Kidney (tissue), 14 donors: ENCODE measurements around the gene SERTAD2. TPM values are rescaled to one million over a fixed set of nuclear protein-coding genes. Genes with fewer than 3 reads are reported as not detected.

Experiments used
- DNase-seq, 5 donors: peaks; one replicate each; pipeline ENCODE4 v3.0.0-alpha.2; 2013 to 2020
- FAIRE-seq: peaks from 2 replicates; lab custom pipeline; 2012; peaks lifted over from hg19 to GRCh38; lab: Jason Lieb, UNC
- H3K27ac ChIP-seq, 2 donors: one replicate each; pipeline ENCODE4 v1.7.0; 2013; ENCODE audit warnings: low read depth in 2 of 2, low read length in 2 of 2, inconsistent platforms in 1 of 2
- H3K27me3 ChIP-seq: one replicate; pipeline ENCODE4 v1.7.1; 2013; ENCODE audit warnings: low read length, inconsistent platforms; ENCODE audit not compliant: control insufficient read depth, insufficient read depth
- H3K36me3 ChIP-seq, 3 donors: one replicate each; pipeline versions ENCODE4 v1.7.0 to v1.7.1; 2013; ENCODE audit warnings: low read length in 3 of 3, control low read depth in 1 of 3, inconsistent platforms in 1 of 3; ENCODE audit not compliant: insufficient read depth in 3 of 3, control insufficient read depth in 2 of 3
- H3K4me1 ChIP-seq, 3 donors: one replicate each; pipeline versions ENCODE4 v1.7.0 to v1.7.1; 2013; ENCODE audit warnings: low read length in 3 of 3, inconsistent platforms in 1 of 3, low read depth in 1 of 3; ENCODE audit not compliant: control insufficient read depth in 2 of 3, insufficient read depth in 2 of 3
- H3K4me3 ChIP-seq, 3 donors: one replicate each; pipeline versions ENCODE4 v1.7.0 to v1.8.1; 2013; ENCODE audit warnings: low read length in 3 of 3, control low read depth in 1 of 3, inconsistent platforms in 1 of 3
- H3K9ac ChIP-seq, 3 donors: one replicate each; pipeline versions ENCODE4 v1.7.0 to v1.7.1; 2013; ENCODE audit warnings: low read length in 3 of 3, control low read depth in 1 of 3, inconsistent platforms in 1 of 3
- H3K9me3 ChIP-seq, 3 donors: one replicate each; pipeline versions ENCODE4 v1.7.0 to v1.7.1; 2013; ENCODE audit warnings: low read length in 3 of 3, control low read depth in 1 of 3, inconsistent platforms in 1 of 3; ENCODE audit not compliant: control insufficient read depth in 2 of 3, insufficient read depth in 1 of 3
- intact Hi-C: fragments of 100-400 bp; cut with DNase I; formaldehyde crosslinking; loops from one replicate; pipeline ENCODE4 v1.11.1; 2022
- polyA plus RNA-seq: library from polyadenylated mRNA; stranded (reverse); fragments of 350-450 nt; fragmentation: Illumina TruSeq; extraction: RNeasy Lipid Tissue Mini Kit (QIAGEN cat#74804); gene quantifications from one replicate; pipeline ENCODE4 v1.2.3, GENCODE V29; 2014; ENCODE audit warnings: low read depth, low replicate concordance; ENCODE audit not compliant: insufficient read depth
- total RNA-seq: library from RNA; stranded (reverse); fragmentation: NEBNext Ultra II Directional; extraction: Animal tissue kit (Norgen Biotek cat#: 25700); gene quantifications from one replicate; pipeline ENCODE4 v1.2.1, GENCODE V29; 2021
- TF ChIP-seq, protein P1 (sequence below): IDR thresholded peaks from 3 replicates; pipeline ENCODE4 v1.5.1; 2012; ENCODE audit warnings: mild to moderate bottlenecking, moderate library complexity, borderline replicate concordance; ENCODE audit not compliant: insufficient read depth; ENCODE audit errors: extremely low read depth
- donor health status: control.
- donor health status: control.
- donor health status: control.
- donor health status: control.
- donor health status: control.
- donor health status: DM: yes; HTN: yes; CAD: no.
- donor health status: Normal renal cell carcinoma (clear cell type).

SERTAD2 gene
- total and polyA plus RNA-seq, 2 donors from 2014 or later, result 6.2 to 21.1 TPM

DNA sequence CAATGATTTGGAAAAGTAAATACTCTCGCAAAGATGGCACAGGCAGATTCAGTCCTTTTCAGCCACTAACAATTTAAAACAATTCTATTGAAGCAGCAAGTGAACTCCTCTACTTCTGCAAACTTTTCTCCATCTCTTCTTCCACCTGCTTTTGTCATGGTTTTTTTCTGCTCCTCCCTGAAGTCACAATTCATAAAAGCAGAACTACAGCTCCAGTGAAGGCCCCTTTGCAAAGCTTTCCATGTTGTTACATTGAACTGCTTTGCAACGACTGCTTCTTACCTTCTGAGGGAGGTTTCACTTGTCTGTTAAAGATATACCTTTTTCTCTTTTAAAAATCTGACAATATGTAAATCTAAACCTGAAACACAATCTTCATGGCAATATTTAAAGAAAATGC, 3.7 kb upstream of the SERTAD2 start:
- no peak overlapping the region for H3K27ac ChIP-seq
- H3K4me3 ChIP-seq, result no peak overlapping the region
- no peaks in the 10 kb centered on the region for H3K9me3 ChIP-seq
- intact Hi-C loops, result no loop called here
- no peaks in the 10 kb centered on the region for H3K36me3 ChIP-seq
- no peak for DNase-seq
- TF ChIP-seq, protein P1, sequence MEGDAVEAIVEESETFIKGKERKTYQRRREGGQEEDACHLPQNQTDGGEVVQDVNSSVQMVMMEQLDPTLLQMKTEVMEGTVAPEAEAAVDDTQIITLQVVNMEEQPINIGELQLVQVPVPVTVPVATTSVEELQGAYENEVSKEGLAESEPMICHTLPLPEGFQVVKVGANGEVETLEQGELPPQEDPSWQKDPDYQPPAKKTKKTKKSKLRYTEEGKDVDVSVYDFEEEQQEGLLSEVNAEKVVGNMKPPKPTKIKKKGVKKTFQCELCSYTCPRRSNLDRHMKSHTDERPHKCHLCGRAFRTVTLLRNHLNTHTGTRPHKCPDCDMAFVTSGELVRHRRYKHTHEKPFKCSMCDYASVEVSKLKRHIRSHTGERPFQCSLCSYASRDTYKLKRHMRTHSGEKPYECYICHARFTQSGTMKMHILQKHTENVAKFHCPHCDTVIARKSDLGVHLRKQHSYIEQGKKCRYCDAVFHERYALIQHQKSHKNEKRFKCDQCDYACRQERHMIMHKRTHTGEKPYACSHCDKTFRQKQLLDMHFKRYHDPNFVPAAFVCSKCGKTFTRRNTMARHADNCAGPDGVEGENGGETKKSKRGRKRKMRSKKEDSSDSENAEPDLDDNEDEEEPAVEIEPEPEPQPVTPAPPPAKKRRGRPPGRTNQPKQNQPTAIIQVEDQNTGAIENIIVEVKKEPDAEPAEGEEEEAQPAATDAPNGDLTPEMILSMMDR, result no peak
- H3K27me3 ChIP-seq, result no peaks in the 10 kb centered on the region
- peaks cover 0 to 3% (median 3%) of the 10 kb centered on the region in 3 donors for H3K4me1 ChIP-seq
- no peak for FAIRE-seq
- no peak overlapping the region for H3K9ac ChIP-seq

DNA sequence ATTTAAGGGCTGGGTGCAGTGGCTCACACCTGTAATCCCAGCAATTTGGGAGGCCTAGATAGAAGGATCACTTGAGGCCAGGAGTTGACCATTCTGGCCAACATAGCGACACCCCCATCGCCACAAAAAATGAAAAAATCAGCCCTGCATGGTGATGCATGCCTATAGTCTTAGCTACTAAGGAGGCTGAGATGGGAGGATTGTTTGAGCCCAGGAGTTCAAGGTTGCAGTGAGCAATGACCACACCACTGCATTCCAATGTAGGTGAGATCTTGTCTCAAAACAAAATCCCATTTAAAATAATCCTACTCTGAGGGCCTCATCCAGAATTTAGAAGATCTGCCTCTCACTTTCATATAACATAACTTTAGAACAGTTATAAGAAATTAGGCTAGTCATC, 2.7 kb upstream of the SERTAD2 start:
- Histone ChIP-seq H3K9me3 (no peaks in the 10 kb centered on the region), H3K36me3 (no peaks in the 10 kb centered on the region), H3K27ac (no peak overlapping the region), H3K9ac (no peak overlapping the region), H3K4me1 (peaks cover 2 to 8% (median 8%) of the 10 kb centered on the region in 3 donors), H3K27me3 (no peaks in the 10 kb centered on the region), H3K4me3 (no peak overlapping the region)
- no peak for DNase-seq
- intact Hi-C loops, result no loop called here
- TF ChIP-seq, protein P1, result no peak
- no peak for FAIRE-seq

DNA sequence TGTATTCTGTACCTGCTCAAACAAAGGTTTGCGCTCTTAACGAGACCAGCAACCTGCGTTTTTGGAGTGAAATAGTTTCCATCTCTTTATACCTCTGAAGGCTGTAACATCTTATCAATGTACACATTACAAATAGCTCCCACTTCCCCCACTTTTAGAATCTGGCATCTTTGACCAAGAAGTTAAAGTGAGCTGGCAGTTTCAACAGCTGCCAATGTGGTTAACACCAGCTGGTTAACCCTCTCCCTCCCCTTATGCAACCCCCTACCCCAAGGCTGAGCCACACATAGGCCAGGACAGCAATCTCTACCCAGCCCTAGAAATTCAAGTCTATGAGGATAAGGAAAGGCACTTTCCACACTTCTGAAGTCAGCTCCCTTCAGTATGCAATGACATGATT, 2.2 kb upstream of the SERTAD2 start:
- no peaks in the 10 kb centered on the region for H3K9me3 ChIP-seq
- H3K4me3 ChIP-seq, result no peak overlapping the region
- TF ChIP-seq, protein P1, result no peak
- no peak overlapping the region for H3K9ac ChIP-seq
- H3K27ac ChIP-seq, result no peak overlapping the region
- no peaks in the 10 kb centered on the region for H3K36me3 ChIP-seq
- peaks cover 5 to 13% (median 8%) of the 10 kb centered on the region in 3 donors for H3K4me1 ChIP-seq
- no peak for FAIRE-seq
- intact Hi-C loops, result no loop called here
- no peaks in the 10 kb centered on the region for H3K27me3 ChIP-seq
- DNase-seq, result no peak
